ENCODE data around the gene ENO1. TPM values are rescaled to one million over a fixed set of nuclear protein-coding genes. Genes with fewer than 3 reads are reported as not detected.
"Not testable (repeated sequence)": the region's sequence is repeated elsewhere in the genome, so short reads cannot be mapped to it uniquely, and the experiment has no call there.

ENO1 gene
- total RNA-seq, 2 donors from 2014 or later, result 2,254 to 2,801 TPM

- Mint-ChIP-seq H3K27me3 (peaks cover 5 to 8% of the 10 kb centered on the region in 2 donors), H3K4me1 (ENCODE audit: low read depth in 2 of 2) (peaks cover 0 to 4% of the 10 kb centered on the region in 2 donors), H3K27ac (no peak overlapping the region), H3K4me3 (no peak overlapping the region), H3K9me3 (no peaks in the 10 kb centered on the region), H3K36me3 (no peaks in the 10 kb centered on the region)
- DNase-seq (ENCODE audit: low spot score) (no peak), ATAC-seq (no peak)
Observed at GRCh38 chr1:8905582-8906191, 27.2 kb upstream of the ENO1 start.

GRCh38 chr1:8903908-8904650 lies 25.6 kb upstream of the ENO1 start:
- peaks cover 3 to 9% of the 10 kb centered on the region in 2 donors for H3K4me1 Mint-ChIP-seq (ENCODE audit: low read depth in 2 of 2)
- DNase-seq (ENCODE audit: low spot score) (peak; percentile 10), ATAC-seq (no peak)
- no peak overlapping the region for H3K4me3 Mint-ChIP-seq
- H3K27ac Mint-ChIP-seq, result peak overlapping the region in 1 of 2 donors; percentile 19
- no peaks in the 10 kb centered on the region for H3K36me3 Mint-ChIP-seq
- H3K27me3 Mint-ChIP-seq, result no peaks in the 10 kb centered on the region
- H3K9me3 Mint-ChIP-seq, result no peaks in the 10 kb centered on the region

GRCh38 chr1:8903410-8903809 lies 24.9 kb upstream of the ENO1 start:
- H3K27ac Mint-ChIP-seq, result no peak overlapping the region
- ATAC-seq (no peak), DNase-seq (ENCODE audit: low spot score) (peak; percentile 12)
- no peaks in the 10 kb centered on the region for H3K9me3 Mint-ChIP-seq
- H3K36me3 Mint-ChIP-seq, result no peaks in the 10 kb centered on the region
- H3K4me3 Mint-ChIP-seq, result no peak overlapping the region
- H3K27me3 Mint-ChIP-seq, result no peaks in the 10 kb centered on the region
- peaks cover 3 to 13% of the 10 kb centered on the region in 2 donors for H3K4me1 Mint-ChIP-seq (ENCODE audit: low read depth in 2 of 2)

- DNase-seq (ENCODE audit: low spot score), result no peak
Observed at GRCh38 chr1:8902765-8903164, 24.3 kb upstream of the ENO1 start.

GRCh38 chr1:8900684-8901083 lies 22.2 kb upstream of the ENO1 start:
- DNase-seq (ENCODE audit: low spot score); ATAC-seq; H3K4me3 Mint-ChIP-seq; H3K27me3 Mint-ChIP-seq; H3K36me3 Mint-ChIP-seq; H3K9me3 Mint-ChIP-seq: not testable (repeated sequence)
- Mint-ChIP-seq H3K4me1 (ENCODE audit: low read depth in 2 of 2) (peaks cover 3 to 13% of the 10 kb centered on the region in 2 donors), H3K27ac (peak overlapping the region; percentile 95)

More at GRCh38 chr1:8902765-8903164, 24.3 kb upstream of the ENO1 start:
- H3K4me1 Mint-ChIP-seq (ENCODE audit: low read depth in 2 of 2), result peaks cover 3 to 13% of the 10 kb centered on the region in 2 donors
- H3K36me3 Mint-ChIP-seq, result no peaks in the 10 kb centered on the region
- ATAC-seq, result no peak
- no peaks in the 10 kb centered on the region for H3K9me3 Mint-ChIP-seq
- no peak overlapping the region for H3K4me3 Mint-ChIP-seq
- H3K27me3 Mint-ChIP-seq, result no peaks in the 10 kb centered on the region
- no peak overlapping the region for H3K27ac Mint-ChIP-seq

- Mint-ChIP-seq H3K27me3 (no peaks in the 10 kb centered on the region), H3K4me3 (no peak overlapping the region), H3K4me1 (ENCODE audit: low read depth in 2 of 2) (peaks cover 3 to 13% of the 10 kb centered on the region in 2 donors), H3K27ac (peak overlapping the region; percentile 95), H3K36me3 (no peaks in the 10 kb centered on the region), H3K9me3 (no peaks in the 10 kb centered on the region)
- DNase-seq (ENCODE audit: low spot score) (peak; percentile 40), ATAC-seq (no peak)
Observed at GRCh38 chr1:8899046-8899445, 20.6 kb upstream of the ENO1 start.

- Mint-ChIP-seq H3K4me1 (ENCODE audit: low read depth in 2 of 2) (peaks cover 3 to 13% of the 10 kb centered on the region in 2 donors), H3K27ac (peak overlapping the region in 1 of 2 donors; percentile 95)
- ATAC-seq; H3K4me3 Mint-ChIP-seq; H3K27me3 Mint-ChIP-seq; H3K9me3 Mint-ChIP-seq; DNase-seq (ENCODE audit: low spot score); H3K36me3 Mint-ChIP-seq: not testable (repeated sequence)
Observed at GRCh38 chr1:8898418-8898817, 19.9 kb upstream of the ENO1 start.

GRCh38 chr1:8897505-8897904 lies 19.0 kb upstream of the ENO1 start:
- not testable (repeated sequence) for H3K27ac Mint-ChIP-seq; H3K36me3 Mint-ChIP-seq; H3K9me3 Mint-ChIP-seq; ATAC-seq; DNase-seq (ENCODE audit: low spot score); H3K4me3 Mint-ChIP-seq; H3K27me3 Mint-ChIP-seq
- H3K4me1 Mint-ChIP-seq (ENCODE audit: low read depth in 2 of 2), result peaks cover 3 to 13% of the 10 kb centered on the region in 2 donors

- H3K27me3 Mint-ChIP-seq; H3K27ac Mint-ChIP-seq; DNase-seq (ENCODE audit: low spot score); H3K36me3 Mint-ChIP-seq; H3K4me3 Mint-ChIP-seq; H3K9me3 Mint-ChIP-seq; ATAC-seq: not testable (repeated sequence)
- peaks cover 3 to 13% of the 10 kb centered on the region in 2 donors for H3K4me1 Mint-ChIP-seq (ENCODE audit: low read depth in 2 of 2)
Observed at GRCh38 chr1:8896775-8897174, 18.3 kb upstream of the ENO1 start.

GRCh38 chr1:8892026-8892425 lies 13.5 kb upstream of the ENO1 start:
- Mint-ChIP-seq H3K27ac (no peak overlapping the region), H3K9me3 (no peaks in the 10 kb centered on the region), H3K36me3 (no peaks in the 10 kb centered on the region), H3K4me3 (no peak overlapping the region), H3K4me1 (ENCODE audit: low read depth in 2 of 2) (no peaks in the 10 kb centered on the region), H3K27me3 (no peaks in the 10 kb centered on the region)
- ATAC-seq, result no peak
- no peak for DNase-seq (ENCODE audit: low spot score)

GRCh38 chr1:8891401-8891800 lies 12.9 kb upstream of the ENO1 start:
- no peaks in the 10 kb centered on the region for H3K27me3 Mint-ChIP-seq
- no peaks in the 10 kb centered on the region for H3K9me3 Mint-ChIP-seq
- H3K36me3 Mint-ChIP-seq, result no peaks in the 10 kb centered on the region
- H3K27ac Mint-ChIP-seq, result no peak overlapping the region
- H3K4me3 Mint-ChIP-seq, result no peak overlapping the region
- DNase-seq (ENCODE audit: low spot score), result peak; percentile 34
- no peaks in the 10 kb centered on the region for H3K4me1 Mint-ChIP-seq (ENCODE audit: low read depth in 2 of 2)
- no peak for ATAC-seq

GRCh38 chr1:8889925-8890785 lies 11.7 kb upstream of the ENO1 start:
- Mint-ChIP-seq H3K9me3 (no peaks in the 10 kb centered on the region), H3K27me3 (no peaks in the 10 kb centered on the region)

GRCh38 chr1:8889103-8889846 lies 10.8 kb upstream of the ENO1 start:
- ATAC-seq, result no peak
- no peaks in the 10 kb centered on the region for H3K27me3 Mint-ChIP-seq
- DNase-seq (ENCODE audit: low spot score), result no peak
- no peaks in the 10 kb centered on the region for H3K36me3 Mint-ChIP-seq
- no peak overlapping the region for H3K4me3 Mint-ChIP-seq
- no peaks in the 10 kb centered on the region for H3K9me3 Mint-ChIP-seq
- H3K27ac Mint-ChIP-seq, result no peak overlapping the region
- no peaks in the 10 kb centered on the region for H3K4me1 Mint-ChIP-seq (ENCODE audit: low read depth in 2 of 2)

More at GRCh38 chr1:8889925-8890785, 11.7 kb upstream of the ENO1 start:
- Mint-ChIP-seq H3K27ac (no peak overlapping the region), H3K4me3 (no peak overlapping the region), H3K4me1 (ENCODE audit: low read depth in 2 of 2) (no peaks in the 10 kb centered on the region), H3K36me3 (no peaks in the 10 kb centered on the region)
- DNase-seq (ENCODE audit: low spot score), result no peak
- ATAC-seq, result no peak

Measured in natural killer cell treated with Interleukin-12 subunit alpha and Interleukin-12 subunit beta and Interleukin-15 and Interleukin-18, amount 100 ng/mL, for 72 hours (primary cell).